A549 (cell line): ENCODE data around the gene NCBP2. TPM values are rescaled to one million over a fixed set of nuclear protein-coding genes. Genes with fewer than 3 reads are reported as not detected.

ENCODE experiments used
- ATAC-seq, 2 experiments: fragments of 200-7000 bp in 1 of 2; fragments of >200 bp in 1 of 2; cut with Nextera tagmentation in 1 of 2; cut with Tn5 transposase in 1 of 2; 3 replicates each; pipeline versions ENCODE4 v1.8.0 to v1.9.1; 2018 to 2020; ENCODE audit warnings: mild to moderate bottlenecking in 1 of 2, moderate library complexity in 1 of 2
- CTCF ChIA-PET: fragments of 300-600 bp; sonication (Branson Sonifier 250); formaldehyde crosslinking; extraction: SDS; loops from one replicate; lab custom pipeline; 2021; ENCODE audit warnings: antibody characterized with exemption, inconsistent platforms; lab: Yijun Ruan, JAX
- POLR2A ChIA-PET: fragments of 350-600 bp; formaldehyde crosslinking; extraction: SDS; loops from one replicate; lab custom pipeline; 2021; ENCODE audit warnings: antibody characterized with exemption, inconsistent platforms; lab: Yijun Ruan, JAX
- DNase-seq, 2 experiments: peaks; one replicate each; pipeline versions ENCODE4 v3.0.0 to v3.0.0-alpha.2; 2011 to 2016; ENCODE audit warnings: low read depth in 1 of 2, low spot score in 1 of 2
- FAIRE-seq: peaks from 2 replicates; lab custom pipeline; 2011; peaks lifted over from hg19 to GRCh38; lab: Jason Lieb, UNC
- H3K27ac ChIP-seq, 2 experiments: fragments of >200 bp; sonication (Bioruptor Twin); formaldehyde crosslinking; 3 replicates each; pipeline ENCODE4 v1.5.1; 2016 to 2017
- H3K4me1 ChIP-seq: fragments of >200 bp; sonication (Bioruptor Twin); formaldehyde crosslinking; 3 replicates; pipeline ENCODE4 v1.6.1; 2016
- H3K4me2 ChIP-seq: fragments of >200 bp; sonication (Bioruptor Twin); formaldehyde crosslinking; 3 replicates; pipeline ENCODE4 v1.6.1; 2016
- H3K4me3 ChIP-seq: fragments of >200 bp; sonication (Bioruptor Twin); formaldehyde crosslinking; 3 replicates; pipeline ENCODE4 v1.5.1; 2016
- H3K9me3 ChIP-seq: fragments of >200 bp; sonication (Bioruptor Twin); formaldehyde crosslinking; 3 replicates; pipeline ENCODE4 v1.6.1; 2016
- ATOH8 ChIP-seq: fragments of 250-450 bp; sonication (Bioruptor Pico); IDR thresholded peaks from 2 replicates; pipeline ENCODE4 v1.5.0; 2020; ENCODE audit warnings: low read depth, mild to moderate bottlenecking, moderate library complexity
- CBX2 ChIP-seq: fragments of 200-600 bp; sonication (generic); IDR thresholded peaks from 2 replicates; pipeline ENCODE4 v1.6.1; 2016; ENCODE audit warnings: low read depth, mild to moderate bottlenecking, borderline replicate concordance
- CBX8 ChIP-seq: fragments of 200-600 bp; sonication (generic); IDR thresholded peaks from 2 replicates; pipeline ENCODE4 v1.6.1; 2016
- CEBPB ChIP-seq, 2 experiments: fragments of >200 bp in 1 of 2; sonication (Bioruptor Twin) in 1 of 2; formaldehyde crosslinking in 1 of 2; IDR thresholded peaks; 2 replicates each; pipeline ENCODE4 v1.6.1; 2012 to 2016
- CHD2 ChIP-seq: fragments of 150-350 bp; IDR thresholded peaks from 2 replicates; pipeline ENCODE4 v1.6.1; 2014; ENCODE audit warnings: low read length; ENCODE audit not compliant: partially characterized antibody
- E2F6 ChIP-seq: IDR thresholded peaks from 2 replicates; pipeline ENCODE4 v1.6.1; 2012; ENCODE audit warnings: low read depth, borderline replicate concordance
- ELK1 ChIP-seq: fragments of 150-350 bp; IDR thresholded peaks from 2 replicates; pipeline ENCODE4 v1.6.1; 2014; ENCODE audit warnings: low read depth, mild to moderate bottlenecking, low read length
- EP300 ChIP-seq, 2 experiments: fragments of >200 bp; sonication (Bioruptor Twin); formaldehyde crosslinking; IDR thresholded peaks; 2 replicates in 1 of 2; 3 replicates in 1 of 2; pipeline ENCODE4 v1.6.1; 2016 to 2017
- FOSL2 ChIP-seq, 2 experiments: fragments of 450-650 bp in 1 of 2; fragments of >200 bp in 1 of 2; sonication (Bioruptor Twin) in 1 of 2; formaldehyde crosslinking; IDR thresholded peaks; 2 replicates each; pipeline versions ENCODE4 v1.5.0 to v1.6.1; 2016 to 2020; ENCODE audit warnings: mild to moderate bottlenecking in 1 of 2, moderate library complexity in 1 of 2
- FOXS1 ChIP-seq: fragments of 250-450 bp; sonication (Bioruptor Pico); IDR thresholded peaks from 2 replicates; pipeline ENCODE4 v1.5.0; 2020; ENCODE audit warnings: mild to moderate bottlenecking, moderate library complexity
- HES2 ChIP-seq: fragments of >200 bp; sonication (Bioruptor Twin); formaldehyde crosslinking; IDR thresholded peaks from 2 replicates; pipeline ENCODE4 v1.6.1; 2016
- HOXA7 ChIP-seq: fragments of 250-450 bp; sonication (Bioruptor Pico); IDR thresholded peaks from 2 replicates; pipeline ENCODE4 v1.5.0; 2020; ENCODE audit warnings: mild to moderate bottlenecking, moderate library complexity
- JUN ChIP-seq, 2 experiments: fragments of >200 bp; sonication (Bioruptor Twin); formaldehyde crosslinking; IDR thresholded peaks; 2 replicates in 1 of 2; 3 replicates in 1 of 2; pipeline ENCODE4 v1.6.1; 2016 to 2017
- JUNB ChIP-seq: fragments of >200 bp; sonication (Bioruptor Twin); formaldehyde crosslinking; IDR thresholded peaks from 2 replicates; pipeline ENCODE4 v1.6.1; 2016
- MAX ChIP-seq: IDR thresholded peaks from 2 replicates; pipeline ENCODE4 v1.6.1; 2012
- MAZ ChIP-seq: fragments of 150-350 bp; IDR thresholded peaks from 2 replicates; pipeline ENCODE4 v1.6.1; 2014; ENCODE audit warnings: antibody characterized with exemption, low read depth, low read length, borderline replicate concordance
- MYC ChIP-seq: IDR thresholded peaks from 2 replicates; pipeline ENCODE4 v1.6.1; 2012; ENCODE audit warnings: mild to moderate bottlenecking, inconsistent platforms, low read length, improper control_type of control experiment, borderline replicate concordance
- NPAS2 ChIP-seq: fragments of 250-450 bp; sonication (Bioruptor Pico); IDR thresholded peaks from 2 replicates; pipeline ENCODE4 v1.8.0; 2022; ENCODE audit warnings: mild to moderate bottlenecking, moderate library complexity, borderline replicate concordance
- TFCP2L1 ChIP-seq: fragments of 250-450 bp; sonication (Bioruptor Pico); IDR thresholded peaks from 2 replicates; pipeline ENCODE4 v1.5.0; 2021; ENCODE audit warnings: mild to moderate bottlenecking
- WGBS: methylation state at CpG from one replicate; pipeline ENCODE4 v1.1.6; 2017; ENCODE audit errors: missing lambda C conversion rate; 5-methylcytosine and 5-hydroxymethylcytosine counted together
- polyA plus RNA-seq, 4 experiments: library from polyadenylated mRNA; depleted of rRNA in 3 of 4; stranded (reverse); fragments of >200 nt; fragmentation: RNase III in 1 of 4; extraction: RNeasy Plus Mini Kit Qiagen cat#74134 plus additional on column Dnase treatment in 1 of 4; gene quantifications; 2 replicates in 3 of 4; 3 replicates in 1 of 4; pipeline ENCODE4 v1.2.3, GENCODE V29; 2011 to 2017

Gene NCBP2
- polyA plus RNA-seq, 2 of the 4 experiments (the other 2 are of a cell fraction): 63.6 to 68.0 TPM

- H3K4me1 ChIP-seq: no peaks in the 10 kb centered on the region
- no peaks in the 10 kb centered on the region for H3K9me3 ChIP-seq
- DNase-seq (no peak), ATAC-seq (no peak), FAIRE-seq (no peak)
- no peak overlapping the region for H3K4me3 ChIP-seq
- 90% methylated on average over 12 of the region's 19 CpGs for WGBS
- CTCF ChIA-PET: interaction anchor here (1.0 to 4.6 kb wide), 3 partner anchors 12 to 40 kb away, joined by 4 to 17 read pairs (median 13); partner anchors contain the start of gene MELTF
- POLR2A ChIA-PET: no interaction called here
- no peak overlapping the region for H3K4me2 ChIP-seq
- TF ChIP-seq CEBPB (IDR thresholded peaks at IDR 0.05): no peak
- TF ChIP-seq JUN (IDR thresholded peaks at IDR 0.05): no peak
- no peak for TF ChIP-seq TFCP2L1 (CRISPR knock-in tag)
- no peak overlapping the region for H3K27ac ChIP-seq
Measured at GRCh38 chr3:196989721-196990262, 47.5 kb upstream of the NCBP2 start.

- peak in 1 of 2 experiments; percentile 44 for DNase-seq
- Histone ChIP-seq H3K27ac (no peak overlapping the region), H3K4me1 (no peaks in the 10 kb centered on the region), H3K9me3 (no peaks in the 10 kb centered on the region), H3K4me3 (no peak overlapping the region), H3K4me2 (no peak overlapping the region)
- 57% methylated on average over 10 of the region's 12 CpGs for WGBS
- ATAC-seq: peak; percentile 80 to 88
- POLR2A ChIA-PET: no interaction called here
- no peak for TF ChIP-seq FOSL2 (IDR thresholded peaks at IDR 0.05)
- no peak for TF ChIP-seq FOSL2 (CRISPR knock-in tag; IDR thresholded peaks at IDR 0.05)
- CTCF ChIA-PET: interaction anchor here (1.3 to 4.6 kb wide), 2 partner anchors 10 to 41 kb away, joined by 3 to 17 read pairs; partner anchors contain the start of gene MELTF
- FAIRE-seq: no peak
Measured at GRCh38 chr3:196988241-196989029, 46.1 kb upstream of the NCBP2 start.

GRCh38 chr3:196987022-196987421 lies 44.7 kb upstream of the NCBP2 start:
- ChIA-PET CTCF (interaction anchor here (0.6 to 1.3 kb wide), 2 partner anchors 15 to 43 kb away, joined by 3 read pairs; partner anchors contain the start of gene MELTF), POLR2A (no interaction called here)
- no peak overlapping the region for H3K4me3 ChIP-seq
- no peak for ATAC-seq
- DNase-seq: no peak
- TF ChIP-seq NPAS2 (no peak), MAX (no peak), MYC (no peak), JUNB (no peak), FOXS1 (CRISPR knock-in tag) (no peak), HES2 (no peak), MAZ (no peak)
- WGBS: 67% methylated on average over 7 of the region's 10 CpGs
- no peak overlapping the region for H3K27ac ChIP-seq
- H3K9me3 ChIP-seq: 0 out of 3 replicates have a peak, but pooled peaks cover 4% of the 10 kb centered on the region
- no peak for FAIRE-seq
- no peak overlapping the region for H3K4me2 ChIP-seq
- H3K4me1 ChIP-seq: no peaks in the 10 kb centered on the region

- ChIA-PET CTCF (interaction anchor here (0.6 to 2.8 kb wide), 3 partner anchors 16 to 43 kb away, joined by 3 to 9 read pairs (median 3); partner anchors contain the start of gene MELTF), POLR2A (no interaction called here)
- WGBS: 68% methylated on average over 9 of the region's 9 CpGs
- no peak for FAIRE-seq
- H3K4me1 ChIP-seq: no peaks in the 10 kb centered on the region
- H3K9me3 ChIP-seq: 0 out of 3 replicates have a peak, but pooled peaks cover 4% of the 10 kb centered on the region
- no peak for TF ChIP-seq E2F6
- no peak for TF ChIP-seq EP300 (IDR thresholded peaks at IDR 0.05)
- TF ChIP-seq CHD2: no peak
- no peak for TF ChIP-seq ELK1
- TF ChIP-seq HES2: no peak
- TF ChIP-seq MYC: no peak
- no peak for TF ChIP-seq FOSL2 (IDR thresholded peaks at IDR 0.05)
- TF ChIP-seq FOSL2 (CRISPR knock-in tag; IDR thresholded peaks at IDR 0.05): no peak
- TF ChIP-seq FOXS1 (CRISPR knock-in tag): no peak
- TF ChIP-seq ATOH8: no peak
- no peak for TF ChIP-seq HOXA7 (CRISPR knock-in tag)
- TF ChIP-seq CBX8: no peak
- no peak for TF ChIP-seq CBX2
- TF ChIP-seq, all 56 proteins: peak for 0
- Histone ChIP-seq H3K4me3 (no peak overlapping the region), H3K4me2 (no peak overlapping the region), H3K27ac (no peak overlapping the region)
- ATAC-seq: no peak
- no peak for DNase-seq
Measured at GRCh38 chr3:196985954-196986885, 43.9 kb upstream of the NCBP2 start.
